HG03108 (cell line): Measurements from ENCODE around the gene REPS2.

Experiments
- ATAC-seq: cut with Tn5 transposase; IDR thresholded peaks from one replicate; pipeline ENCODE4 v1.9.1; 2021; ENCODE audit warnings: moderate library complexity; ENCODE audit not compliant: unreplicated experiment

The REPS2 gene

GRCh38 chrX:16999275-16999674 lies 52.8 kb downstream of the REPS2 start:
- no peak for ATAC-seq

GRCh38 chrX:17000751-17001150 lies 54.3 kb downstream of the REPS2 start:
- ATAC-seq, result no peak

- ATAC-seq, result no peak
Measured at GRCh38 chrX:17005712-17006368, 59.4 kb downstream of the REPS2 start.

GRCh38 chrX:17007134-17007768 lies 60.8 kb downstream of the REPS2 start:
- no peak for ATAC-seq

- ATAC-seq, result no peak
Measured at GRCh38 chrX:17009856-17010625, 63.6 kb downstream of the REPS2 start.

- no peak for ATAC-seq
Measured at GRCh38 chrX:17012465-17012864, 66.0 kb downstream of the REPS2 start.

GRCh38 chrX:17014216-17014615 lies 67.8 kb downstream of the REPS2 start:
- ATAC-seq, result no peak

- ATAC-seq, result no peak
Measured at GRCh38 chrX:17017134-17017533, 70.7 kb downstream of the REPS2 start.

GRCh38 chrX:17020356-17020755 lies 73.9 kb downstream of the REPS2 start:
- ATAC-seq, result no peak

GRCh38 chrX:17020851-17021821 lies 74.7 kb downstream of the REPS2 start:
- ATAC-seq, result no peak

- no peak for ATAC-seq
Measured at GRCh38 chrX:17021851-17022604, 75.6 kb downstream of the REPS2 start.

- no peak for ATAC-seq
Measured at GRCh38 chrX:17023661-17024060, 77.2 kb downstream of the REPS2 start.

- ATAC-seq, result no peak
Measured at GRCh38 chrX:17024886-17025285, 78.4 kb downstream of the REPS2 start.

GRCh38 chrX:17025621-17026302 lies 79.3 kb downstream of the REPS2 start:
- no peak for ATAC-seq

GRCh38 chrX:17027931-17028330 lies 81.5 kb downstream of the REPS2 start:
- no peak for ATAC-seq

GRCh38 chrX:17028356-17028755 lies 81.9 kb downstream of the REPS2 start:
- no peak for ATAC-seq

- no peak for ATAC-seq
Measured at GRCh38 chrX:17030092-17030491, 83.6 kb downstream of the REPS2 start.

- ATAC-seq, result no peak
Measured at GRCh38 chrX:17030580-17031270, 84.3 kb downstream of the REPS2 start.

- no peak for ATAC-seq
Measured at GRCh38 chrX:17031827-17032226, 85.4 kb downstream of the REPS2 start.
